Peyer's patch (tissue), 4 donors: ENCODE measurements around the gene KAZN. TPM values are rescaled to one million over a fixed set of nuclear protein-coding genes. Genes with fewer than 3 reads are reported as not detected.

Source experiments
- DNase-seq, 3 donors: peaks; one replicate each; pipeline ENCODE4 v3.0.0-alpha.2; 2017 to 2019
- H3K27ac ChIP-seq, 4 donors: fragments of 200-600 bp; sonication (generic); one replicate each; pipeline ENCODE4 v1.5.1; 2016 to 2019
- H3K27me3 ChIP-seq, 2 donors: fragments of 200-600 bp; sonication (generic); one replicate each; pipeline ENCODE4 v1.5.1; 2019
- H3K36me3 ChIP-seq, 3 donors: fragments of 200-600 bp; sonication (generic); one replicate each; pipeline ENCODE4 v1.5.1; 2016 to 2019
- H3K4me1 ChIP-seq, 4 donors: fragments of 200-600 bp; sonication (generic); one replicate each; pipeline ENCODE4 v1.5.1; 2016 to 2019
- H3K4me3 ChIP-seq, 4 donors: fragments of 200-600 bp; sonication (generic); 1 replicate in 3 of 4; 2 replicates in 1 of 4; pipeline ENCODE4 v1.5.1; 2016 to 2019; ENCODE audit warnings: mild to moderate bottlenecking in 1 of 4
- H3K9me3 ChIP-seq, 4 donors: fragments of 200-600 bp; sonication (generic); one replicate each; pipeline ENCODE4 v1.5.1; 2016 to 2019; ENCODE audit warnings: mild to moderate bottlenecking in 1 of 4
- POLR2A ChIP-seq, 2 donors: fragments of 450-650 bp; IDR thresholded peaks; one replicate each; pipeline ENCODE4 v1.5.1; 2017; ENCODE audit warnings: antibody characterized with exemption in 2 of 2, mild to moderate bottlenecking in 2 of 2, moderate library complexity in 2 of 2
- total RNA-seq, 4 donors: library from RNA; depleted of rRNA; stranded (reverse); fragments of >200 nt; gene quantifications; one replicate each; pipeline ENCODE4 v1.1.0, GENCODE V29; 2016
- TF ChIP-seq, protein P1 (sequence below), 6 experiments: fragments of 450-650 bp in 4 of 6; fragments of 200-600 bp in 2 of 6; sonication (generic) in 1 of 6; IDR thresholded peaks; one replicate each; pipeline ENCODE4 v1.5.1; 2017 to 2019; ENCODE audit warnings: antibody characterized with exemption in 6 of 6, mild to moderate bottlenecking in 3 of 6, moderate library complexity in 1 of 6

The KAZN gene
- total RNA-seq, 4 donors from 2014 or later: 14.9 to 25.5 (median 21.7) TPM

DNA sequence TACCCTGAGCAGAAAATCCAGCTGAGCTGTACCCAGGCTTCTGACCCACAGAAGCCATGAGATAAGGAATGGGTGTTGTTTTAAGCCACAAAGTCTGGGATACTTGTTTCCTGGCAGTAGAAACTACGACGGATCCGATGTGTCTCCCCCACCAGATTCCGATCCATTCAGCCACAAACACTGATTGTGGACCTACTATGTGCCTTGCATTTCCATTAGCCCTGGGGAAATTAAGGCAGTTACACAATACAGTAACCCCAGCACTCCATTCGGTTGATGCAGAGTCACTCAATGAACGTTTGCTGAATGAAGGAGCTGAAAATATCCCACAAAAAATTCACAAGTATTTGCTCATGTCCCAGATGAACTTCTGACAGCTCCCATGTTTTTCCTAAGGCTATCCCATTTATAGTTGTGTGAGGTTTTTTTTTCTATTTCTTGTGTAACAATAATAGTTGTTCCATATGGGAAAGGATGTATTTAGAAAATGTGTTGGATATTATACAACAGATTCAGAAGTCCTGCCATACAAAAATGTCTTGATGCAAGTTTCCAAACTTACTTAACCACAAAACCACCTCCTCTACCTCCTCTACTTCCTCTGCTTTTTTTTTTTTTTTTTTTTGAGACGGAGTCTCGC is 29.6 kb upstream of the KAZN start:
- Histone ChIP-seq H3K4me3 (no peak overlapping the region), H3K4me1 (no peaks in the 10 kb centered on the region), H3K9me3 (peaks cover 0 to 2% (median 0%) of the 10 kb centered on the region in 4 donors), H3K27me3 (no peaks in the 10 kb centered on the region), H3K36me3 (no peaks in the 10 kb centered on the region), H3K27ac (no peak overlapping the region)
- TF ChIP-seq POLR2A (IDR thresholded peaks at IDR 0.05): no peak
- TF ChIP-seq, protein P1, sequence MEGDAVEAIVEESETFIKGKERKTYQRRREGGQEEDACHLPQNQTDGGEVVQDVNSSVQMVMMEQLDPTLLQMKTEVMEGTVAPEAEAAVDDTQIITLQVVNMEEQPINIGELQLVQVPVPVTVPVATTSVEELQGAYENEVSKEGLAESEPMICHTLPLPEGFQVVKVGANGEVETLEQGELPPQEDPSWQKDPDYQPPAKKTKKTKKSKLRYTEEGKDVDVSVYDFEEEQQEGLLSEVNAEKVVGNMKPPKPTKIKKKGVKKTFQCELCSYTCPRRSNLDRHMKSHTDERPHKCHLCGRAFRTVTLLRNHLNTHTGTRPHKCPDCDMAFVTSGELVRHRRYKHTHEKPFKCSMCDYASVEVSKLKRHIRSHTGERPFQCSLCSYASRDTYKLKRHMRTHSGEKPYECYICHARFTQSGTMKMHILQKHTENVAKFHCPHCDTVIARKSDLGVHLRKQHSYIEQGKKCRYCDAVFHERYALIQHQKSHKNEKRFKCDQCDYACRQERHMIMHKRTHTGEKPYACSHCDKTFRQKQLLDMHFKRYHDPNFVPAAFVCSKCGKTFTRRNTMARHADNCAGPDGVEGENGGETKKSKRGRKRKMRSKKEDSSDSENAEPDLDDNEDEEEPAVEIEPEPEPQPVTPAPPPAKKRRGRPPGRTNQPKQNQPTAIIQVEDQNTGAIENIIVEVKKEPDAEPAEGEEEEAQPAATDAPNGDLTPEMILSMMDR (IDR thresholded peaks at IDR 0.05): no peak
- DNase-seq: no peak

DNA sequence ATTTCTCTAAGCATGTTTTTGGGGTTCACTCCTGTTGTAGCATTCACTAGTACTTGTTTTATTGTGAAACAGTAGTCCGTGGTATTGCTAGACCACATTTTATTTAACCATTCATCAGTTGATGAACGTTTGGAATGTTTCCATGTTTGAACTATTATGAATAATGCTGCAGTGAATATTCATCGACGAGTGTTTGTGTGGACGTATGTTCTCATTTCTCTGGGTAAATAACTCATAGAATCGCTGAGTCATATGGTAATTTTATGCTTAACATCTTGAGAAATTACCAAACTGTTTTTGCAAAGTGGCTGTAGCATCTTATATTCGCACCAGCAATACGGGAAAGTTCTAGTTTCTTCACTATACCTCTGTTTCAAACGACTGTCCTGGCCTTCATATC is 28.0 kb upstream of the KAZN start:
- Histone ChIP-seq H3K4me3 (no peak overlapping the region), H3K36me3 (no peaks in the 10 kb centered on the region), H3K4me1 (no peaks in the 10 kb centered on the region), H3K27me3 (no peaks in the 10 kb centered on the region), H3K9me3 (peaks cover 0 to 2% (median 0%) of the 10 kb centered on the region in 4 donors), H3K27ac (no peak overlapping the region)
- DNase-seq: no peak
- no peak for TF ChIP-seq POLR2A (IDR thresholded peaks at IDR 0.05)
- TF ChIP-seq, protein P1 (IDR thresholded peaks at IDR 0.05): no peak

DNA sequence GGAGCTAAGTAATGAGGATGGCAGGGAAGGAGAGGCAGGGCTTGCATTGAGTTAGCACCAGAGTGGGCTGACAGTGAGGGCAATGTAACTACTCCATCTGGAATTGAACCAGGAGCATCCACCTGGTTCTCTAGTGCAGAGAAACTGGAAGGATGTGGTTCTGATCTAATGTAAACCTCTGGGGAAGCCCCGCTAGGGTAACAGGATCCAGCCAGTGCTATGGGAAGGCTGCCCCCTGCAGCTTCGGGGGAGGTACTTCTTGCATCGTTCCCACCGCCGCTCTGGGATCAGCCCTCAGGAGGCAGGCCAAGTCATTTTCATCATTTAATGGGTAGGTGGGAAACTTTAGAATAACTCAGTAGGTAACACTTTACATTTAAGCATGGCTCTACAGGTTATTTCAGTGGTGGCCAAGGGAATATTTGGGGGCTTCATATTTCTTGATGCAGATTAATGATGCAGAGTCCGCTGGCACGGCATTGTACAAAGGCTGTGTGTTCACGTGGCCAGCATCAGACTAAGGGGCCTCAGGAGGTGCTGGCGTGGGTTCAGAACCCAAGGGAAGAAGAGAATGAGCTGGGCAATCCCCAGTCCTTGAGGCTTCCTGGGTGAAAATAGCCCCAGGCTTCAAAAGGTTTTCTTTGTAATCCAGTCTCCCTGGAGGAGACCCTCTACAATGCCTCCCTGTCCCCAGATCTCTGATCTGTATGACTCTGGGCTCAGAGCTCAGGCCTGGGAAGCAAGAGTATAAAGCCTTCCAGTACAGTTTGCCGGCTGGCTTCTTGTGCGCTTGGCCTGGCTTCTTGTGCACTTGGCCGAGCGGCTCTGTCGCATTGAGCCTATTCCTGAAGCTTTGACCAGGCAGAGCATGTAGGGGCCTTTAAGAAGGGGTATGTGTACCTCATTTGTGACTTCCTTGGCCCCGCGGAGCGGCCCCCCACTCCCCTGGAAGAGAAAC is 26.4 kb upstream of the KAZN start:
- DNase-seq: no peak
- no peaks in the 10 kb centered on the region for H3K36me3 ChIP-seq
- no peaks in the 10 kb centered on the region for H3K27me3 ChIP-seq
- H3K9me3 ChIP-seq: no peaks in the 10 kb centered on the region
- no peak for TF ChIP-seq POLR2A (IDR thresholded peaks at IDR 0.05)
- TF ChIP-seq, protein P1 (IDR thresholded peaks at IDR 0.05): no peak
- no peak overlapping the region for H3K27ac ChIP-seq
- H3K4me3 ChIP-seq: no peak overlapping the region
- no peaks in the 10 kb centered on the region for H3K4me1 ChIP-seq

DNA sequence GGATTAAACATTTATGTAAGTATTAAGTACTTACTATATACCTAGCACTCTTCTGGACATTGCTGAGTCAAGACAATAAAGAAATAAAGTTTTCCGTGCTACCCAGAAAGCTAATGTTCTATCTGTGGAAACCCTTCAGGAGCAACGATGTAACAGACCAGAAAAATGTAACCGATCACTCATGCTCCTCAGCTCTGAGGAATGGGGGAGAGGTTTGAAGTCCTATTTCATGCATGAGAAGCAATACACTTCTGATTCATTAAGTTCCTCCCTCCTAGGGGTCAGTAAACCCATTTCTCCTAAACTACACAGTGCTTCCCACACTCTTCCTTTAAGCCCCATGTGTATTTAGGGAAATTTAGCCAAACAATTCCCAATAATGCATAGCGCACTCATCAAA is 25.6 kb upstream of the KAZN start:
- no peak for TF ChIP-seq POLR2A (IDR thresholded peaks at IDR 0.05)
- TF ChIP-seq, protein P1 (IDR thresholded peaks at IDR 0.05): no peak
- no peak overlapping the region for H3K4me3 ChIP-seq
- no peaks in the 10 kb centered on the region for H3K9me3 ChIP-seq
- H3K36me3 ChIP-seq: no peaks in the 10 kb centered on the region
- no peak overlapping the region for H3K27ac ChIP-seq
- H3K27me3 ChIP-seq: no peaks in the 10 kb centered on the region
- no peak for DNase-seq
- no peaks in the 10 kb centered on the region for H3K4me1 ChIP-seq

DNA sequence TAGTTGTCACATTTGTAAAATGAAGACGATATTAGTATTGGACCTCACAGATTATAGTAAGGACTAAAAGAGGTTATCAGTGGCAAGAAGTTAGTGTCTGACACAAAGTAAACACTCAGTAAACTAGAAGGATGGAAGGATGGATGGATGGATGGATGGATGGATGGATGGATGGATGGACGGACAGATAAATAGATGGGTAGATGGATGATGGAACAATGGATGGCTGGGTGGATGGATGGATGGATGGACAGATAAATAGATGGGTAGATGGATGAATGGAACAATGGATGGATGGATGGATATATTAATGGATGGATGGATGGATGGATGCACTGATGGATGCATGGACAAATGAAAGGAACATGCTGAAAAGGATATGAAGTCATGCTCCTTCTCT is 22.3 kb upstream of the KAZN start:
- Histone ChIP-seq H3K27me3 (no peaks in the 10 kb centered on the region), H3K4me3 (no peak overlapping the region), H3K36me3 (no peaks in the 10 kb centered on the region), H3K4me1 (no peaks in the 10 kb centered on the region), H3K9me3 (no peaks in the 10 kb centered on the region), H3K27ac (no peak overlapping the region)
- no peak for DNase-seq
- TF ChIP-seq, protein P1 (IDR thresholded peaks at IDR 0.05): no peak
- TF ChIP-seq POLR2A (IDR thresholded peaks at IDR 0.05): no peak
